ENCODE measurements around the gene ARHGEF9.

ARHGEF9 gene

GRCh38 chrX:63746715-63747114, 38.3 kb downstream of the ARHGEF9 start:
- no peak for TF ChIP-seq CTCF (conservative IDR thresholded peaks at IDR 0.05; ENCODE audit: low read depth, low read length)
- peaks cover 36% of the 10 kb centered on the region for H3K4me1 ChIP-seq (ENCODE audit: low read depth, poor library complexity, severe bottlenecking)
- H3K27ac ChIP-seq, result no peak overlapping the region
- H4K20me1 ChIP-seq (ENCODE audit: insufficient read depth), result no peaks in the 10 kb centered on the region
- H3K79me2 ChIP-seq (ENCODE audit: insufficient read depth, low read depth), result peaks cover under 1% of the 10 kb centered on the region; the same call in 1 of the 2 replicates
- no peak overlapping the region for H3K9ac ChIP-seq
- no peak overlapping the region for H3K4me2 ChIP-seq
- H2AFZ ChIP-seq (ENCODE audit: low read depth), result no peak overlapping the region
- no peak overlapping the region for H3K4me3 ChIP-seq (IDR thresholded peaks at IDR 0.05; ENCODE audit: insufficient read depth, low read depth, low read length)
- no peaks in the 10 kb centered on the region for H3K27me3 ChIP-seq (ENCODE audit: insufficient read depth, low read depth)
- H3K36me3 ChIP-seq (ENCODE audit: insufficient read depth), result no peaks in the 10 kb centered on the region

- Histone ChIP-seq H3K4me3 (IDR thresholded peaks at IDR 0.05; ENCODE audit: insufficient read depth, low read depth, low read length) (no peak overlapping the region), H4K20me1 (ENCODE audit: insufficient read depth) (no peaks in the 10 kb centered on the region), H3K36me3 (ENCODE audit: insufficient read depth) (no peaks in the 10 kb centered on the region), H3K9ac (no peak overlapping the region), H2AFZ (ENCODE audit: low read depth) (no peak overlapping the region), H3K79me2 (ENCODE audit: insufficient read depth, low read depth) (no peaks in the 10 kb centered on the region; the same call in 1 of the 2 replicates), H3K4me1 (ENCODE audit: low read depth, poor library complexity, severe bottlenecking) (peaks cover 40% of the 10 kb centered on the region), H3K4me2 (no peak overlapping the region), H3K27me3 (ENCODE audit: insufficient read depth, low read depth) (no peaks in the 10 kb centered on the region), H3K27ac (no peak overlapping the region)
- TF ChIP-seq CTCF (conservative IDR thresholded peaks at IDR 0.05; ENCODE audit: low read depth, low read length), result no peak
Measured at GRCh38 chrX:63746278-63746677, 38.7 kb downstream of the ARHGEF9 start.

GRCh38 chrX:63744850-63745394, 40.1 kb downstream of the ARHGEF9 start:
- H3K79me2 ChIP-seq (ENCODE audit: insufficient read depth, low read depth), result no peaks in the 10 kb centered on the region; the same call in 1 of the 2 replicates
- no peaks in the 10 kb centered on the region for H3K27me3 ChIP-seq (ENCODE audit: insufficient read depth, low read depth)
- no peak for TF ChIP-seq CTCF (conservative IDR thresholded peaks at IDR 0.05; ENCODE audit: low read depth, low read length)
- no peak overlapping the region for H3K9ac ChIP-seq
- H4K20me1 ChIP-seq (ENCODE audit: insufficient read depth), result no peaks in the 10 kb centered on the region
- H2AFZ ChIP-seq (ENCODE audit: low read depth), result no peak overlapping the region
- H3K4me3 ChIP-seq (IDR thresholded peaks at IDR 0.05; ENCODE audit: insufficient read depth, low read depth, low read length), result no peak overlapping the region
- H3K4me1 ChIP-seq (ENCODE audit: low read depth, poor library complexity, severe bottlenecking), result peaks cover 48% of the 10 kb centered on the region
- H3K36me3 ChIP-seq (ENCODE audit: insufficient read depth), result no peaks in the 10 kb centered on the region
- H3K27ac ChIP-seq, result no peak overlapping the region
- H3K4me2 ChIP-seq, result no peak overlapping the region

GRCh38 chrX:63743596-63743995, 41.4 kb downstream of the ARHGEF9 start:
- TF ChIP-seq CTCF (conservative IDR thresholded peaks at IDR 0.05; ENCODE audit: low read depth, low read length), result no peak
- Histone ChIP-seq H3K4me2 (no peak overlapping the region), H3K27ac (no peak overlapping the region), H3K9ac (no peak overlapping the region), H3K79me2 (ENCODE audit: insufficient read depth, low read depth) (no peaks in the 10 kb centered on the region; the same call in 1 of the 2 replicates), H3K27me3 (ENCODE audit: insufficient read depth, low read depth) (no peaks in the 10 kb centered on the region), H3K4me1 (ENCODE audit: low read depth, poor library complexity, severe bottlenecking) (peaks cover 60% of the 10 kb centered on the region), H2AFZ (ENCODE audit: low read depth) (no peak overlapping the region), H3K4me3 (IDR thresholded peaks at IDR 0.05; ENCODE audit: insufficient read depth, low read depth, low read length) (no peak overlapping the region), H4K20me1 (ENCODE audit: insufficient read depth) (no peaks in the 10 kb centered on the region), H3K36me3 (ENCODE audit: insufficient read depth) (no peaks in the 10 kb centered on the region)
